Astrocyte (in vitro differentiated cells and primary cell): ENCODE measurements around the gene CLMN. TPM values are rescaled to one million over a fixed set of nuclear protein-coding genes. Genes with fewer than 3 reads are reported as not detected.
A peak's percentile ranks its signal among the peaks of the same experiment; 100 is the strongest.

ENCODE experiments used
- DNase-seq: peaks from one replicate; pipeline ENCODE4 v3.0.0-alpha.2; 2010; ENCODE audit warnings: low read depth
- FAIRE-seq: peaks from 2 replicates; lab custom pipeline; 2011; peaks lifted over from hg19 to GRCh38; lab: Jason Lieb, UNC
- H2AFZ ChIP-seq: 2 replicates; pipeline ENCODE4 v1.6.0; 2012; ENCODE audit warnings: low read depth, low read length, inconsistent platforms
- H3K27ac ChIP-seq: 2 replicates; pipeline ENCODE4 v1.5.1; 2011; ENCODE audit warnings: low read depth, low read length, inconsistent platforms
- H3K27me3 ChIP-seq: 2 replicates; pipeline ENCODE4 v1.6.0; 2011; ENCODE audit warnings: low read length, inconsistent platforms; ENCODE audit not compliant: insufficient read depth
- H3K36me3 ChIP-seq: 2 replicates; pipeline ENCODE4 v1.5.1; 2011; ENCODE audit warnings: low read length, inconsistent platforms; ENCODE audit not compliant: insufficient read depth
- H3K4me1 ChIP-seq: 2 replicates; pipeline ENCODE4 v1.5.1; 2011; ENCODE audit warnings: low read length, inconsistent platforms; ENCODE audit not compliant: insufficient read depth
- H3K4me2 ChIP-seq: 2 replicates; pipeline ENCODE4 v1.6.0; 2012; ENCODE audit warnings: low read length, inconsistent platforms
- H3K4me3 ChIP-seq: 2 replicates; pipeline ENCODE4 v1.5.1; 2011; ENCODE audit warnings: low read depth, mild to moderate bottlenecking, low read length, inconsistent platforms; ENCODE audit not compliant: insufficient read depth
- H3K79me2 ChIP-seq: 2 replicates; pipeline ENCODE4 v1.6.0; 2012; ENCODE audit warnings: mild to moderate bottlenecking, low read length, inconsistent platforms; ENCODE audit not compliant: insufficient read depth
- H3K9ac ChIP-seq: 2 replicates; pipeline ENCODE4 v1.6.0; 2012; ENCODE audit warnings: mild to moderate bottlenecking, low read length, inconsistent platforms
- H3K9me3 ChIP-seq: 2 replicates; pipeline ENCODE4 v1.5.1; 2012; ENCODE audit warnings: low read depth, mild to moderate bottlenecking, low read length, inconsistent platforms; ENCODE audit not compliant: insufficient read depth
- H4K20me1 ChIP-seq: 2 replicates; pipeline ENCODE4 v1.6.0; 2012; ENCODE audit warnings: low read length, inconsistent platforms; ENCODE audit not compliant: insufficient read depth
- H3K27ac Mint-ChIP-seq: one replicate; pipeline ENCODE4 v1.8.0; 2021; ENCODE audit warnings: mild to moderate bottlenecking, mixed read lengths; ENCODE audit not compliant: unreplicated experiment
- H3K27me3 Mint-ChIP-seq: one replicate; pipeline ENCODE4 v1.8.0; 2021; ENCODE audit warnings: low read depth, mixed read lengths; ENCODE audit not compliant: unreplicated experiment
- H3K36me3 Mint-ChIP-seq: one replicate; pipeline ENCODE4 v1.8.0; 2021; ENCODE audit warnings: low read depth, mixed read lengths; ENCODE audit not compliant: unreplicated experiment
- H3K4me1 Mint-ChIP-seq: one replicate; pipeline ENCODE4 v1.8.0; 2021; ENCODE audit warnings: low read depth, mixed read lengths; ENCODE audit not compliant: unreplicated experiment
- H3K4me3 Mint-ChIP-seq: one replicate; pipeline ENCODE4 v1.8.0; 2021; ENCODE audit warnings: mild to moderate bottlenecking, moderate library complexity, mixed read lengths; ENCODE audit not compliant: unreplicated experiment
- H3K9me3 Mint-ChIP-seq: one replicate; pipeline ENCODE4 v1.8.0; 2021; ENCODE audit warnings: mild to moderate bottlenecking, mixed read lengths; ENCODE audit not compliant: unreplicated experiment
- EZH2 ChIP-seq: IDR thresholded peaks from 2 replicates; pipeline ENCODE4 v1.6.1; 2012; ENCODE audit warnings: mild to moderate bottlenecking, low read length, inconsistent platforms; ENCODE audit not compliant: insufficient read depth
- total RNA-seq: library from RNA; stranded (reverse); gene quantifications from 2 replicates; pipeline ENCODE4 v1.2.1, GENCODE V29; 2021
- TF ChIP-seq, protein P1 (sequence below): IDR thresholded peaks from 2 replicates; pipeline ENCODE4 v1.5.1; 2011; ENCODE audit warnings: low read depth, mild to moderate bottlenecking, inconsistent platforms, low read length, moderate library complexity; ENCODE audit not compliant: insufficient read depth

Gene CLMN
- total RNA-seq, 1 donor from 2014 or later, result 14.0 TPM

- TF ChIP-seq, protein P1, sequence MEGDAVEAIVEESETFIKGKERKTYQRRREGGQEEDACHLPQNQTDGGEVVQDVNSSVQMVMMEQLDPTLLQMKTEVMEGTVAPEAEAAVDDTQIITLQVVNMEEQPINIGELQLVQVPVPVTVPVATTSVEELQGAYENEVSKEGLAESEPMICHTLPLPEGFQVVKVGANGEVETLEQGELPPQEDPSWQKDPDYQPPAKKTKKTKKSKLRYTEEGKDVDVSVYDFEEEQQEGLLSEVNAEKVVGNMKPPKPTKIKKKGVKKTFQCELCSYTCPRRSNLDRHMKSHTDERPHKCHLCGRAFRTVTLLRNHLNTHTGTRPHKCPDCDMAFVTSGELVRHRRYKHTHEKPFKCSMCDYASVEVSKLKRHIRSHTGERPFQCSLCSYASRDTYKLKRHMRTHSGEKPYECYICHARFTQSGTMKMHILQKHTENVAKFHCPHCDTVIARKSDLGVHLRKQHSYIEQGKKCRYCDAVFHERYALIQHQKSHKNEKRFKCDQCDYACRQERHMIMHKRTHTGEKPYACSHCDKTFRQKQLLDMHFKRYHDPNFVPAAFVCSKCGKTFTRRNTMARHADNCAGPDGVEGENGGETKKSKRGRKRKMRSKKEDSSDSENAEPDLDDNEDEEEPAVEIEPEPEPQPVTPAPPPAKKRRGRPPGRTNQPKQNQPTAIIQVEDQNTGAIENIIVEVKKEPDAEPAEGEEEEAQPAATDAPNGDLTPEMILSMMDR, result no peak
- TF ChIP-seq EZH2, result no peak
- Mint-ChIP-seq H3K4me1 (peaks cover 13% of the 10 kb centered on the region), H3K27me3 (no peaks in the 10 kb centered on the region), H3K9me3 (peaks cover 15% of the 10 kb centered on the region), H3K36me3 (peaks cover 14% of the 10 kb centered on the region), H3K27ac (no peak overlapping the region), H3K4me3 (no peak overlapping the region)
- DNase-seq (peak; percentile 32), FAIRE-seq (no peak)
- H3K4me2 ChIP-seq, result no peak overlapping the region
- no peaks in the 10 kb centered on the region for H3K27me3 ChIP-seq
- no peaks in the 10 kb centered on the region for H3K79me2 ChIP-seq
- no peak overlapping the region for H3K9ac ChIP-seq
- H3K36me3 ChIP-seq, result no peaks in the 10 kb centered on the region
- H3K9me3 ChIP-seq, result peaks cover 4% of the 10 kb centered on the region
- no peak overlapping the region for H2AFZ ChIP-seq
- H3K4me3 ChIP-seq, result no peak overlapping the region
- H3K4me1 ChIP-seq, result no peaks in the 10 kb centered on the region
- no peaks in the 10 kb centered on the region for H4K20me1 ChIP-seq
- H3K27ac ChIP-seq, result no peak overlapping the region
These were observed 130.2 kb downstream of the CLMN start for GRCh38 chr14:95189367-95190132.

DNA sequence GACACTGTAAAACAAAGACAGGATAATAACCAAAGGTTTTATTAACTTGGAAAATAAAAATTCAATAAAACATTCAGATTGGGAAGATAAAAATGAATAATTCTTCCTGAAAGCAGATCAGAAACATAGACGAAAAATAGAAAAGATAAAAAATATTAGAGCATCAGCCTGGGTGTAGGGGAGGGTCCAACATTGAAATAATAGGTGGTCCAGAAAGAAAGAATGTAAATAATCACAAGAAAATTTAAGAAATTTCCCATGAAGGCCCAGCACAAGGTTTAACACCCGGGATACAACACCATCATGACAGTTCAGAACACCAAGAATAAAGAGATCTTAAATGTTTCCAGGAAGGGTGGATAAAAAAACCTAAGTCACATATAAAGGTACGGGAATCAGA lies 131.3 kb downstream of the CLMN start:
- no peak overlapping the region for H3K27ac Mint-ChIP-seq
- Histone ChIP-seq H2AFZ (no peak overlapping the region), H3K27ac (no peak overlapping the region), H4K20me1 (no peaks in the 10 kb centered on the region), H3K9me3 (peaks cover 4% of the 10 kb centered on the region), H3K27me3 (no peaks in the 10 kb centered on the region), H3K4me3 (no peak overlapping the region), H3K4me1 (no peaks in the 10 kb centered on the region), H3K79me2 (no peaks in the 10 kb centered on the region), H3K4me2 (no peak overlapping the region), H3K9ac (no peak overlapping the region), H3K36me3 (no peaks in the 10 kb centered on the region)
- H3K4me3 Mint-ChIP-seq, result no peak overlapping the region
- H3K4me1 Mint-ChIP-seq, result peaks cover 17% of the 10 kb centered on the region
- no peak for FAIRE-seq
- H3K9me3 Mint-ChIP-seq, result peaks cover 15% of the 10 kb centered on the region
- peaks cover 14% of the 10 kb centered on the region for H3K36me3 Mint-ChIP-seq
- H3K27me3 Mint-ChIP-seq, result no peaks in the 10 kb centered on the region
- TF ChIP-seq, protein P1, result no peak
- no peak for TF ChIP-seq EZH2
- no peak for DNase-seq

GRCh38 chr14:95185767-95186392 lies 133.8 kb downstream of the CLMN start:
- no peak overlapping the region for H3K4me3 ChIP-seq

More at GRCh38 chr14:95185767-95186392, 133.8 kb downstream of the CLMN start:
- Histone ChIP-seq H3K27me3 (no peaks in the 10 kb centered on the region), H3K79me2 (no peaks in the 10 kb centered on the region), H3K4me1 (no peaks in the 10 kb centered on the region), H3K9me3 (peaks cover 4% of the 10 kb centered on the region), H2AFZ (no peak overlapping the region), H4K20me1 (no peaks in the 10 kb centered on the region), H3K36me3 (no peaks in the 10 kb centered on the region), H3K4me2 (no peak overlapping the region), H3K27ac (no peak overlapping the region), H3K9ac (no peak overlapping the region)
- Mint-ChIP-seq H3K27ac (no peak overlapping the region), H3K27me3 (peaks cover 2% of the 10 kb centered on the region), H3K9me3 (peaks cover 16% of the 10 kb centered on the region), H3K4me3 (no peak overlapping the region), H3K4me1 (peaks cover 17% of the 10 kb centered on the region), H3K36me3 (peaks cover 17% of the 10 kb centered on the region)
- FAIRE-seq (no peak), DNase-seq (no peak)
- TF ChIP-seq, protein P1, result no peak
- no peak for TF ChIP-seq EZH2
